KG1 (cell line): ENCODE results near the gene CMSS1.

Experiments used
- DNase-seq: peaks from one replicate; lab custom pipeline; 2025; lab: John Stamatoyannopoulos, UW

Gene CMSS1

DNA sequence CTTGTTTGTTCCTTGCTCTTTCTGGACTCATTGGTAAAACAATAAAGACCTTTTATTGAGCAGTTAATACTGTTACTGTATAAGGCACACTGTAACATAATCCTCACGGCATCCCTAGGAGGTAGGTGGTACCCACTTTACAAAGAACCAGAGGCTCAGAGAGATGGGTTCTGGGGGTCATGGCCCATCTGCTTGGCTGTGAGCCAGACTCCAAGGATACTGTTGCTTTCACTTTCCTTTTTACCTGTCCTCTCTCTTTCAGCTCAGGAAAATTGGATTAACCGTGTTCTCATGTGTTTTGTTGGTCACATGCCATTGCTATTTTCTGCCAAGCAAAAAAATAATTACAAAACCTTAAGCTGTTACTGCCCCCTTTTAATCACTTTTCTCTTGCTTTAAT is 331.5 kb downstream of the CMSS1 start:
- DNase-seq = no peak

DNA sequence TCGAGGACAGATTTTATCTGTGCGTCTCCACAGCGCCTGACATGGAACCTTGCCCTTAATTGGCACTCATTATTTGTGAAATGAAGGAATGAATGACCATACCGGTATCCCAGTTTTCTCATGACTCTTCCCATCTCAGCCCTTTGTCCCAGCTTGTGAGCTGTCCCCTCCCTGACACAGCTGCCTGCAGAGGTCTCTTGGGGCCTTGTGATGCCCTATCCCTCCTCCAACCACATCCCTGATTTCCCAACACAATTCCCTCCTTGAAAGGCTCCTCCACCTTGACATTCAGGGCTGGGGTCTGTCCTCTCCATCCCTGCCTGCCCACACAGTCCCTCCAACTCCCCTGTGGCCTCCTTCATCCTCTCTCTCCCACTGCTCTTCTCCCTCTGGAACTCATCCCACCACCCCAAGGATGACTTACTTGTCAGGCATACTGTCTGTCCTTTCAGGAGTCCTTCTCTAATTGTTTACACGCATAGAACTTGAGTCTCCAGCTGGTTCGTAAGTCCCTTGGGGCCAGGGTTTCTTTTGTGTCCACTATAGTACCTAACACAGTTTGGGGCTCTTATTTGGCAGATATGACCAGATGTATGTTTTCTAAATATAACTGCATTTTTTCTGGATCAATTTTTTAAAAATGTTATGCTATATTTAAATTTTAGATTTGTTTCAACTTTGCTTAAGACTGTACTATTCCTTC is 332.2 kb downstream of the CMSS1 start:
- no peak for DNase-seq

DNA sequence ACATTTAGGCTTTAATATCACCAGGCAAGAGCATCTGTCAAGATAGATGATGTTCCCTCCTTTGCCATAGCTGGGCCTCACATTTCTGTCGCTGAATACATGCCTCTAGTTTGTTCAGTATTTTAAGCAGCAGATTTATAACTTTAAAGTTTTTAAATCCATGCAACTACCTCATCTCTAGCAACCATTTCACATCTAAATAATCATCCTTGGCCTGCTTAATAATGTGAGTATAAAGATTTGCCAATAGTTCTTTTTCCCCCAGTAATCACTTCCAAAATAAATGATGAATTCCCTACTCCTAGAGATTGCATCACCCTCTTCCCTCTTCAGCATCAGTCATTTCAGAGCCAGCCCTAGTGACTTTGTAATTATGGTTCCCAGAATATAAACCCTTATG is 332.8 kb downstream of the CMSS1 start:
- no peak for DNase-seq

DNA sequence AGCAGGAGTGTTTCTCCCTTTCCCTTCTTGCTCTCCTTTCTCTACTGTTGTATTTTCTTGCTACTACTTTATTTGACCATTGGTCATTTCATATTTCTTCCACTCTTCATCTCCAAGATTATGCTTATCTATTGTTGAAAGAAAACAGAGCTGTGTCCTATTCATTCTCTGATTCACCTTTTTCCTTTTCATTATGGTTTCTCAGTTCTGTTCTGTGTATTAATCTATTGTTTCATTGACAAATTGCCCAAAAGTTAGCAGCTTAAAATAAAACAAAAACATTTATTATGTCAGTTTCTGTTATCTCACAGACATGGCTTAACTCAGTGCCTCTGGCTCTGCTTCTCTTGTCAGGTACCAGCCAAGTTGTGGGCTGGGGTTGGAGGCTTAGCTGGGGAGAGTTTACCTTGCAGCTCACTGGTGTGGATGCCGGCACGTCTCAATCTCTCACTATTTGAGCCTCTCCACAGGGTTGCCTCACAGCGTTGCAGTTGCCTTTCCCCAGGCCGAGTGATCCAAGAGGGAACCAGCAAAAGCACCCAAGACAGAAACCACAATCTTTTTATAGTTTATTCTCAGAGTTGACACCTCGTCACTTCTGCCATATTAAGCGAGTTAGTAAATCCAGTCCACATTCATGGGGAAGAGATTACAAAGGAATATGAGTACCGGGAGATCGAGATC is 333.5 kb downstream of the CMSS1 start:
- DNase-seq = no peak

DNA sequence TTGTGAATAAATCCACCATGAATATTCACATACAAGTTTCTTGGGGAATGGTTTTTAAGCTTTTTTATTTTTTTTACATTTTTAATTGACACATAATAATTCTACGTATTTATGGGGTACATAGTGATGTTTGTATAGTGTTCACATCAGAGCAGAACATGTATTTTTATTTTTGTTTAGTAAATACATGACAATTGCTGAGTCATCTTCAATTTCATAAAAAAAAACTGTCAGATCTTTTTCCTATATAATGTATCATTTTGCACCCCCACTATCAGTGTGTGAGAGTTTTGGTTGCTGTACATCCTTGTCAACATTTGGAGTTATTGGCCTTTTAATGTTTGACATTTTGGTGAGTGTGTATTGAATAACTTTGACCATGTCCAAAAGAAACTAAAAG is 336.5 kb downstream of the CMSS1 start:
- DNase-seq = no peak

DNA sequence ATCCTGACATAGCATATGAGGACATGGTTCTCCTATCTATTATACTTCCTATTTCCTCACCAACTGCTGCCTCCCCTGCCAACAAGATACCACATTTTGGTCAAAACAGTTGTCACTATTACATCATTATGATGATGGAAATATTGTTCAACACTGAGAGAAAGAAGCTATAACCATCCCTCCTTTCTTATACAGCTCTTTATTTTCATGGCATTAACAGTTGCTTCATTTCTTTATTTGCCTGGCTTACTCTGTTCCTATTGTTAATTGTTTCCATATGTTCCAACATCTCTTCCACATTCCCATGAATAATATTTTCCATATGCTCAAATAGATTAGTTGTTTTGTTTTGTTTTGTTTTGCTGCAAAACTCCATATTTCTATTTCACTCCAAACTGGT is 337.5 kb downstream of the CMSS1 start:
- no peak for DNase-seq

DNA sequence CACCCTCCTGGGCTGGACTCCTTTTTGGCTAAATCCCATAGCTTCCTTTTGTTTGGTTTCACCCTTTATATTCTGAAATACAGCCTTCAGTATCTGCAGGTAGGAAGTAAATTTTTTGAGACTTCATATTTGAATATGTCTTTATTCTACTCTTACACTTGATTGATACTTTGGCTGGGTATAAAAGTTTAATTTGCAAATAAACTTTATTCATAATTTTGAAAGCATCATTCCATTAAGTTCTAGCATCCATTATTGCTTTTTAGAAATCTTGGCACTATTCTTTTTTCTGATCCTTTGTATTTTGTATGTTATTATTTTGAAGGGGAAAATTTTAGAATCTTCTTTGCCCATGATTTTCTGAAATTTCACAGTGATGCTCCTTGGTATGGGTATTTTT is 337.9 kb downstream of the CMSS1 start:
- DNase-seq = no peak

DNA sequence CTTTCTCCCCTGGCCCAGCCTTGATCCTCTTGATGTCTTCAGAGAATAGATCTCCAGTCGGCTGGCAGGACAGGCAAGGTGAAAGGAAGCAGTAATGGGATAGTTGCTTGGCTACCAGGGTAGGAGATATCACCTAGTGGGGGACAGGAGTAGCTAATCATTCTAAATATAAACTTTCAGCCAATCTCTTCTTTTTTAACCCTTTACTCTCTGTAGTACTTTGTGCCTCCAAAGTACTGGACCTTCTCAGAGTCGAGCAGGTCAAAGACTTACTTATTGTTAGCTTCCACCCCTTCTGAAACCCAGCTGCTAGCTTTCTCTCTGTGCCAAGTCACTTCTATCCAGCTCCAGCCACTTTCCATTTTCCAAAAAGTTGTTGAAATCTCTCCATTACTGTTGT is 340.0 kb downstream of the CMSS1 start:
- DNase-seq = no peak

DNA sequence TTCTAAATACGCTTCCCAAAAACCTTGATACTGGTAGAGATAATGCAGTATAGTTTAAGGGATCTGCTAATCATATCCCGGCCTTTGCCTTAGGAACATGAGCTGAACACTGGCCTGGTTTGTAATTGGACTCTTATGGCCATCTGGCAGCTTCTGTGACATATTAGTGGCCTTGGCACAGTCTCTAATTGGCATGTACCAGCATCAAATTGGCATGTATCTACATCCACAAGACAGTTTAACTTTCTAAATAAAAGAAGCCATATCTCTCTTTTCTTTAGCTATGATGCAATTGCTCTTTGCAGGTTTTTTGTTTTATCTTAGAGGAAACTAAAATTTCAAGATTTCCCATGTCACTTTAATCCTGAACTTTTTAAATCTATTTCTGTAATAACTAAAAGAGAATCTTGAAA is 341.3 kb downstream of the CMSS1 start:
- DNase-seq = no peak

DNA sequence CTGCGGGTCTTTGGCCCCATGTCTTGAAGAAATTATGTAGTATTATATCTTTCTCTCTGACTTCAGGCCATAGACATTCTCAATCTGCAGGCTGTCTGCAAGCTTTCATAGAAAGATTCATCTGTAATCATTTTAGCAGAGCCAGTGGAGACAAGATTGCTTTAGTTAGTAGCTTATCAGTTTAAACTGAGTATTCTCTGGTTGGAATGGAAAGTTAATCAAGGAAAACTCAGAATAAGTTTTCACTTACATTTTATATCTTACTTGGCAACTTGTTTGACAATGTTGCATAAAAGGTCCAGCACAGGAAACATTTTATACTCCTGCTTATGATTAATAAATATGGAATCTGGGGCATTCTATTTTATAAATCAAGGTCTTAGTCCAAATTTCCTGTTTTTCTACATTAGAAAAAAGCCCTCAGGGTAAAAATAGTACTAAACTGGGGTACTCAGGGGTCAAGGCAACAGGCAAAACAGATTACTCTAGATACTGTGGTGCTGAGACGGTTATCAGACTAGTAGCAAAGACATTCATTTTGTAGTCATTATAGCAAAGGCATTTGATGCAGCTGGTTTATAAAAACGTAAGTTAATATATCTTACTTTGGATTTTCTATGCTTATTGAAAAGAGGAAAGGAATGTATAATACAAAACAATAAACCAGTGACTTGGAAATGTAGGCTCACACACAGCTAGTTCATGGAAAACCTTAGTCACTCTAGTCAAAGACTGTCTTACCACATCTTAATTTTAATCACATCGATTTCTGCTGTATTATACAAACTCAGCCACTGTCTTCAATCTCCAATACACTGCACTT is 341.9 kb downstream of the CMSS1 start:
- no peak for DNase-seq

DNA sequence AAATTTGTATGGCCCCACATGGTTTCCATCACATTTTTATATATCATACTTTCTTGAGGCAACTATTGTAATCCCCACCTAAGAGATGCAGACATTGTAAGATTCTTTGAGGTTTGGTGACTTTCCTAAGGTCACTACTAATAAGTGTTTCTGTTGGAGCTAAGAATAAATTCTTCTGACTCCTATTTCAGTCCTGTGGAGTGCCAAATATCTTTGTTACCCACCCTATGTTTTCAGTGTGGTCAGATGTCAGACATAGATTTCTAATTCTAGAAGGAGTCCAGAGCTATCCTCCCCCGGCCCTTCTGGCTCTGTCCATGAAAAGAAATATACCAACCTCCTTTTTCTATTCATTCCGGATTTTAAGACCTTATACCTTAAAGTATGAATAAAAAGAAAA is 342.9 kb downstream of the CMSS1 start:
- no peak for DNase-seq

DNA sequence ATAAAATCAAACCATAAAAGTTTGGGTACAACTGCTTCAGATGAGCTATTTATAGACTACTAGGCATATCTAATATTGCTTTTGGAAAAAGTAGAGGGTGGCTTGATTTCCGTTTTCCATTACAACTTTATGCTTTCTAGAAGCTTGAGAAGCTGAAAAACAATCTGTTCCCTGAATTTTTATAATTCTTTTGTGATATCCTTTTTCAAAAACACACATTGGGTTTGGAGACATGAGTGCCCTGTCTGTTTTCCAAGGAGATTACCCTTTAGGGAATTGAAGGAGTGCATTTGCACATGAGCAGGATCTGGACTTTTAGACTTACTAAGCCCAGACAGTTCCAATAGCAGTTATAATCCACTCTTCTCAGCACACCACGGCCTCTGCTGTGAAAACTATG is 346.1 kb downstream of the CMSS1 start:
- no peak for DNase-seq

DNA sequence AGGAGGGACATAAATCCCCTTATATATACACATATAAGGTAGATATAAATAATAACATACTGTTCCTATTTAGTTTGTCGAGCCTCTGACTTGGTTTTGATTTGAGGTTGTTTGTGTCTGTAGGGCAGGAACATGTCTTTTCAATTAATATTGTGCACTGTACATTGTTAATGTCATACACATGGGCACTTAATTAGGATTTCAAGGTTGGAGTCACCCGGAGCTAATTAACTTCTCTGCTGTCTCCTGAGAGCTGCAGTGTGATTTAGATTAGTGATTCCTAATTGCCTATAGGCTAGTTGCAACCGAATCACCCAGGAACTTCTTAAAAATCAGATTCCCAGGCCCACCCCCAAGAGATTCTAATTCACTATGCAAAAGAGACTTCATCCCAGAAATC is 347.1 kb downstream of the CMSS1 start:
- no peak for DNase-seq

DNA sequence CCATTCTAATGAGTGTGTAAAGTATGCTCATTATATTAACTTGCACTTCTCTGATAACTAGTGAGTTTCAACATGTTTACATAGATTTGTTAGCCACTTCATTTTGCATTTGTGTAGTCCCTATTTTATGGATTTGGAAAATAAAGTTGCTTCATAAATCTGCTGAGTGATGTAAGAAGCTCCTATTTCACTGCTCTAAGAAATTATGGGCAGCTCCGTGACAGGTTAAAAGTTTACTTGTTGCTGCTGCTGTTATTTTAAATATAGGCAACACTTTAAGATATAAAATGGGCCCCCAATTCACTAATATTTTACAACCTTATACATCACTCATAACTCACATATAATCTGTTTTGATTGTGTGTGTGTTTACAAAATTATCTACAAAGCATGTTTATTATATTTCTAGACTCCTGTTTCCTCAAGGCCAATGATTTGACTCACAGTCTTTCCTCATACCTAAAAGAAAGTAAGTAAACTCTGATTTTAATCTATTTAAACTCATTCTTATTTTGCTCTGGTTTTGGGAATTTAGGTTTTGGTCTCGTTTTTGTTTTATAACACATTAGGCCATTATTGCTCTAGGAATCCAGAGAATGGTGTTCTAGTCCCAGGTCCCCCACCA is 348.4 kb downstream of the CMSS1 start:
- no peak for DNase-seq

DNA sequence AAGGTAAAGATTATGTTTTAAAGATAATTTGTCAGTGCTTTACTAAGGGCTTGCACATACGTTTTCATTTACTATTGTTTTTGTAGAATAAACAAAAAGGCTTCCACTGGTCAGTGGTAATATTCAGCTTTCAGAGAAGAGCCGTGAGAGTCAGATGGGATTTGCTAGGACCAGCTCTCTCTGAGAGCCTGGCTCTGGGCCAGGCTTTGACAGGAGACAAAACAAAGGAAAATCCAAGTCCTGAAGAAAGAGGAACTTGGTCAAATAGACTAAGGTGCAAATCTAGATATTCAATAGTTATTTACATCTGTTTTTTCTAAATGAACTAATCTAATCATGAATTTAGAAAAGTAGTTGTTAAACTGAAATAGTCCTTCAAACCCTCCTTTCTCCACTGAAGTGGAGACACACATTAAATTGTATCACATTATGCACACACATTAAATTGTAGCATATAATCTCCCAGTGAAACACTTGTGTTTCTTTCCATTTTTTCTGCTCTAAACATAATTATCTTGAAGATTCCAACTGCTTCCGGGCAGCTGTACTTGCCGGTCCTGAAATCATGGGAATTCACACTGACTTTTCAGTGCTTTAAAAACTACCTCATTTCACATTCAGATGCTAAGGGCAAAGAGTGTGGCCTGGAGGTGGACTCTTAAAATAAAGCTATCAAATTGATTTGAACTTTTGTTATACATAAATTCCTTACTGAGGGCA is 351.7 kb downstream of the CMSS1 start:
- no peak for DNase-seq

DNA sequence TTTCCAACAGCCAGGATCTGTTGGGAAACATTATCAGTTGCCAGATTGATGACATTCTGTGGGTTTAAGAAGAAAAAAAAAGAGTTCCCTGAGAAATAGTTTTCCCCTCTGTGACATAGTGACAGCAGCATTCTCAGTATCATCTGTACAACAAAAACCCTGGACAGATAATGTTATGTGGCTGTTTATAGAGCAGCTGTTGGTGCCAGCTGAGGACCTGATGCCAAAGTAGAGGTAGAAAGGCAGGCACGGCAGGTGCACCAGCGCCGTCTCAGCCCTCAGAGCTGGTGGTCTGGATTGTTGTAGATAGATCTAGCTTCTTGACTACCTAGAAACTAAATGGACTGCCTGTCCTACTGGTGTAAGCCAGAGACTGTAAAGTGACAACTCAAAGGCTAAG is 352.8 kb downstream of the CMSS1 start:
- no peak for DNase-seq

DNA sequence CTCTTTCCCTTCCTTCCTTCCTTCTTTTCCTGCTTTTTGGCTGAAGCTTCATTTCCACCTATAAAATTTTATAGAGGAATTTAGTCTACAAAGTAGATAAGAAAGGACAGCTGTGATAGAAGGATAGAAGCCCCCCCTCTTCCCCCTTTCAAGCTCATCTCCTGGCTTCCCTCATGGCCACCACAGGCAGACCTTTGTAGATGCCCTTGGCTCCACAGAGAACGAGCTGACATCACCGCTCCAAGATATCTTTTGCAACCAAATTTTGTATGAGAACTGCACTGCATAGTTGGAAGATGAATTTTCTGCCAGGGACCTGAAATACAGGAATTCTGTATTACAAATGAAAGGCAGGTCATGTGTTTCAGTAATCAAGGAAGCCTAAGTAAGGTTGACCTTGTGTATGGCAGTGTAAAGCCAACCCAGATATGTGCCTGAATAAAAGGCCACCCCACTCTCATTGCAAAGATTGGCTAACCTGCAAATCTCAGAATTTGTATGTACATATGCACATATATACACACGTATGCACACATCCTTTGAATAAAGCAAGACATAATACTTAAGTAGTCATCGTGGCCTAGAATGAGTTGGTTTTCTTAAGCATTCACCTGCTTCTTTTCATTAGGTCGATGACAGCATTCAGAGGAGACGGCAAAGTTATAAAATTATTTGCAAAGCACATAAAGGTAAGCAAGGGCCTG is 353.7 kb downstream of the CMSS1 start:
- no peak for DNase-seq

DNA sequence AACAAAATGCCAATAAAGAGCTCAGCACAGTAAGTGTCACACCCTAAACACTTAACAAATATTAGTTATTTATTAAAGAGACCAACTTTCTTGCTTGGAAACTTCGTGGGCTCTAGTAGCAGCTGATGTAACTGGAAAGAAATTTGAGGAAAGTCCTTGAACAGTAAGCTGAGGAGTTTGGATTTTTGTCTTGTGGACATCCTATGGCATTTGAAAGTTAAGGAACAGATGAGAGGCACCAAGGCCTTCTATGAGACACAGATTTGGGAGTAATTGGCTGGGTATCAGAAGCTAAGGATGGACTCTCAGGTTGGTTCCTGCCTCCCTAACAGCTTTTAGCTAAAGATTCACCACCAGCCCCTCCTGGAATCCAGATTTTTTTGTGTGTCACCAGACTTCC is 356.3 kb downstream of the CMSS1 start:
- no peak for DNase-seq

DNA sequence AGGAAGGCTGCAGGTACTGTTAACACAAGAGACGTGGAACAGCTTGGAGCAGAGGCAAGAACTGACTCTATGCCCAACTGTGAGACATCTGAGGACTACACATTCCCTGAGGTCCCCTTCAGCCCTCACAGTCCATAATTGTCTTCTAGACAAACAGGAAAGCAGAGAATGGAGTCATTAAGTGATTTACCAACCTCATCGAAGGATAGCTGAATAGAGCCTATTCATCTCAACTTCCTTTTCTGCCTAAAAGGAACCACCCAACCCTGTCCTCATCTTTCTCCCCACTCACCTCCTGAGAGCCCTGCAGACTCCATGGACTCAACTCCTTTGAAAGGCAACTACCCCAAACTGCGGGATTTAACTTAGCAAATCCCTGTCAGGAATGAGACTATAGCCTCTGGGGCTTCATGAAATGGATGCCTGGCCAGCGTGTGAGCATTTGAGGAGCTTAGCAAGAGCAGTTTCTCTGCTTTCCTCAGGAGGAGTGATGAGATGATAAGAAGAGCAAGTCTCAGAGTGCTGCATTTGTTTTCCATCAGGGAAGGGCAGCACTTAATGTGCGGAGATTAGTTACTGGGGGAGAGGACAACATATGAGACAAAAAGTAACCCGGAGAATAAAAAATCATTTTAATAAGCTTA is 358.1 kb downstream of the CMSS1 start:
- no peak for DNase-seq

DNA sequence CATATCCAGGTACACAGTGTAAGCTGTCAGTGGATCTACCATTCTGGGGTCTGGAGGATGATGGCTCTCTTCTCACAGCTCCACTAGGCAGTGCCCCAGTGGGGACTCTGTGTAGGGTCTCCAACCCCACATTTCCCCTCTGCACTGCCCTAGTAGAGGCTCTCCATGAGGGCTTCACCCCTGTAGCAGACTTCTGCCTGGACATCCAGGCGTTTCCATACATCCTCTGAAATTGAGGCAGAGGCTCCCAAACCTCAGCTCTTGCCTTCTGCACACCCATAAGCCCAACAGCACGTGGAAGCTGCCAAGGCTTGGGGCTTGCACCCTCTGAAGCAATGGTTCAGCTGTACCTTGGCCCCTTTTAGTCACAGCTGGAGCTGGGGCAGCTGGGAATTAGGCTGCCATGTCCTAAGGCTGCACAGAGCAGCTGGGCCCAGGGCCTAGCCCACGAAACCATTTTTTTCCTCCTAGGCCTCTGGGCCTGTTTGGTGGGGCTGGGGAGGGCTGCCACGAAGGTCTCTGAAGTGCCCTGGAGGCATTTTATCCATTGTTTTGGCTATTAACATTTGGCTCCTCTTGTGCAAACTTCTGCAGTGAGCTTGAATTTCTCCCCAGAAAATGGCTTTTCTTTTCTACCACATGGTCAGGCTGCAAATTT is 362.2 kb downstream of the CMSS1 start:
- no peak for DNase-seq
